GM23248 (cell line): Measurements from ENCODE around the gene ZDHHC16. TPM values are rescaled to one million over a fixed set of nuclear protein-coding genes. Genes with fewer than 3 reads are reported as not detected.
A peak's percentile ranks its signal among the peaks of the same experiment; 100 is the strongest.

Experiments
- DNase-seq: peaks from one replicate; pipeline ENCODE4 v3.0.0-alpha.2; 2015
- H2AFZ ChIP-seq: fragments of 200-600 bp; sonication (generic); 2 replicates; pipeline ENCODE4 v1.6.1; 2016; ENCODE audit warnings: antibody characterized with exemption
- H3F3A ChIP-seq: fragments of 200-600 bp; sonication (generic); 2 replicates; pipeline ENCODE4 v1.6.1; 2016; ENCODE audit warnings: mild to moderate bottlenecking, antibody characterized with exemption, mixed run types; ENCODE audit not compliant: insufficient read depth
- H3K27ac ChIP-seq: fragments of 200-600 bp; sonication (generic); 2 replicates; pipeline ENCODE4 v1.5.1; 2016; ENCODE audit warnings: mild to moderate bottlenecking
- H3K27me3 ChIP-seq: fragments of 200-600 bp; sonication (generic); replicated peaks from 2 replicates; pipeline ENCODE4 v1.6.1; 2016; ENCODE audit warnings: mild to moderate bottlenecking; ENCODE audit not compliant: insufficient read depth
- H3K36me3 ChIP-seq: fragments of 200-600 bp; sonication (generic); 2 replicates; pipeline ENCODE4 v1.6.1; 2016; ENCODE audit warnings: low read depth, mild to moderate bottlenecking
- H3K4me1 ChIP-seq: fragments of 200-600 bp; sonication (generic); 2 replicates; pipeline ENCODE4 v1.6.1; 2016; ENCODE audit warnings: mild to moderate bottlenecking; ENCODE audit not compliant: insufficient read depth
- H3K4me2 ChIP-seq: fragments of 200-600 bp; sonication (generic); one replicate; pipeline ENCODE4 v1.6.1; 2016; ENCODE audit warnings: mild to moderate bottlenecking; ENCODE audit not compliant: unreplicated experiment
- H3K4me3 ChIP-seq: fragments of 200-600 bp; sonication (generic); 2 replicates; pipeline ENCODE4 v1.5.1; 2016; ENCODE audit warnings: mild to moderate bottlenecking
- H3K79me2 ChIP-seq: fragments of 200-600 bp; sonication (generic); 2 replicates; pipeline ENCODE4 v1.6.1; 2016; ENCODE audit warnings: mild to moderate bottlenecking; ENCODE audit not compliant: insufficient read depth
- H3K9ac ChIP-seq: fragments of 200-600 bp; sonication (generic); 2 replicates; pipeline ENCODE4 v1.6.1; 2016; ENCODE audit warnings: mild to moderate bottlenecking
- H3K9me2 ChIP-seq: fragments of 200-600 bp; sonication (generic); 2 replicates; pipeline ENCODE4 v1.6.1; 2016; ENCODE audit warnings: mixed run types, mild to moderate bottlenecking, moderate library complexity; ENCODE audit not compliant: insufficient read depth
- H3K9me3 ChIP-seq: fragments of 200-600 bp; sonication (generic); one replicate; pipeline ENCODE4 v1.6.1; 2017; ENCODE audit warnings: low read depth
- H4K20me1 ChIP-seq: fragments of 200-600 bp; sonication (generic); 2 replicates; pipeline ENCODE4 v1.6.0; 2016; ENCODE audit not compliant: insufficient read depth
- EZH2 ChIP-seq: fragments of 200-600 bp; sonication (generic); IDR thresholded peaks from 2 replicates; pipeline ENCODE4 v1.6.1; 2018; ENCODE audit warnings: antibody characterized with exemption, mild to moderate bottlenecking; ENCODE audit not compliant: insufficient read depth, poor library complexity, severe bottlenecking
- EZH2phosphoT487 ChIP-seq: fragments of 200-600 bp; sonication (generic); IDR thresholded peaks from 2 replicates; pipeline ENCODE4 v1.6.1; 2018; ENCODE audit warnings: antibody characterized with exemption, moderate library complexity, mild to moderate bottlenecking, low read depth; ENCODE audit not compliant: insufficient read depth
- WGBS, 2 experiments: methylation state at CpG; one replicate each; pipeline ENCODE4 v1.1.6; 2015 to 2017; ENCODE audit warnings: low lambda C conversion rate in 2 of 2, low coverage in 1 of 2; ENCODE audit errors: missing lambda C conversion rate in 2 of 2; 5-methylcytosine and 5-hydroxymethylcytosine counted together
- in situ Hi-C: fragments of 300-500 bp; cut with MboI; formaldehyde crosslinking; loops from 2 replicates; pipeline ENCODE4 v1.15.0; 2020
- polyA plus RNA-seq: library from polyadenylated mRNA; unstranded; fragments of >200 nt; fragmentation: Nextera tagmentation; extraction: Ambion mirVana; gene quantifications from 2 replicates; pipeline ENCODE4 v1.2.1, GENCODE V29; 2016
- total RNA-seq: library from RNA; depleted of rRNA; stranded (reverse); fragments of >200 nt; shearing (Covaris generic); gene quantifications from 2 replicates; pipeline ENCODE4 v1.2.3, GENCODE V29; 2014; rRNA removed

The ZDHHC16 gene
- total RNA-seq (64.1 and 69.1 TPM in 2 replicates), polyA plus RNA-seq (68.2 and 70.1 TPM in 2 replicates)

- Histone ChIP-seq H3K9me2 (no peaks in the 10 kb centered on the region), H3K36me3 (no peaks in the 10 kb centered on the region; the same call in 1 of the 2 replicates), H4K20me1 (no peaks in the 10 kb centered on the region), H2AFZ (peak within 1 kb of the TSS; percentile 89), H3K27ac (peak within 1 kb of the TSS; percentile 69), H3K79me2 (peaks cover 81% of the 10 kb centered on the region), H3K4me3 (peak within 1 kb of the TSS; percentile 85), H3K9me3 (no peaks in the 10 kb centered on the region), H3K27me3 (no peaks in the 10 kb centered on the region), H3K9ac (peak within 1 kb of the TSS; percentile 87), H3K4me2 (peak within 1 kb of the TSS; percentile 83), H3F3A (peaks cover 4% of the 10 kb centered on the region; the same call in 1 of the 2 replicates), H3K4me1 (peaks cover 30% of the 10 kb centered on the region)
- 1 to 2% methylated on average over 64 to 66 of the region's 66 CpGs for WGBS, 2 experiments
- in situ Hi-C loops, result no loop called here
- no peak for TF ChIP-seq EZH2
- TF ChIP-seq EZH2phosphoT487, result no peak
- DNase-seq, result peak; percentile 99
Observed at GRCh38 chr10:97445722-97446639, at the start of gene ZDHHC16, which contains the start of gene EXOSC1. TSS of gene ZDHHC16 (plus strand) at chr10:97446175. CDS start at chr10:97451676, 5,501 bp downstream. TSS of gene EXOSC1 (minus strand) at chr10:97446006. CDS start at chr10:97445985, 21 bp downstream.

GRCh38 chr10:97399843-97400545 lies 46.0 kb upstream of the ZDHHC16 start:
- Histone ChIP-seq H3K9ac (peak overlapping the region; percentile 97), H3K79me2 (peaks cover 26% of the 10 kb centered on the region), H3F3A (peaks cover 8% of the 10 kb centered on the region; the same call in 1 of the 2 replicates), H3K4me2 (peak overlapping the region; percentile 86), H3K9me2 (no peaks in the 10 kb centered on the region), H2AFZ (peak overlapping the region; percentile 91), H3K4me3 (peak overlapping the region; percentile 91), H3K27me3 (no peaks in the 10 kb centered on the region), H3K36me3 (peaks cover 2% of the 10 kb centered on the region; the same call in 1 of the 2 replicates), H3K9me3 (no peaks in the 10 kb centered on the region), H3K4me1 (0 out of 2 replicates have a peak, but pooled peaks cover 4% of the 10 kb centered on the region), H4K20me1 (no peaks in the 10 kb centered on the region), H3K27ac (peak overlapping the region; percentile 92)
- 26 to 31% methylated on average over 21 of the region's 21 CpGs for WGBS, 2 experiments
- TF ChIP-seq EZH2, result no peak
- no peak for TF ChIP-seq EZH2phosphoT487
- in situ Hi-C loops, result no loop called here
- peak; percentile 87 for DNase-seq

GRCh38 chr10:97400665-97401454 lies 45.1 kb upstream of the ZDHHC16 start, which contains the start of gene RRP12:
TSS of gene RRP12 (minus strand) at chr10:97401340. CDS start at chr10:97401231, 109 bp downstream.
- Histone ChIP-seq H3K9me2 (no peaks in the 10 kb centered on the region), H3K4me3 (peak within 1 kb of the TSS; percentile 91), H3K4me1 (0 out of 2 replicates have a peak, but pooled peaks cover 4% of the 10 kb centered on the region), H3F3A (peaks cover 8% of the 10 kb centered on the region; the same call in 1 of the 2 replicates), H3K27ac (peak within 1 kb of the TSS; percentile 92), H3K9me3 (no peaks in the 10 kb centered on the region), H3K36me3 (peaks cover 2% of the 10 kb centered on the region; the same call in 1 of the 2 replicates), H3K9ac (peak within 1 kb of the TSS; percentile 97), H3K4me2 (peak within 1 kb of the TSS; percentile 86), H3K79me2 (peaks cover 26% of the 10 kb centered on the region), H3K27me3 (no peaks in the 10 kb centered on the region), H2AFZ (peak within 1 kb of the TSS; percentile 91), H4K20me1 (no peaks in the 10 kb centered on the region)
- in situ Hi-C loops, result no loop called here
- TF ChIP-seq EZH2 (no peak), EZH2phosphoT487 (no peak)
- WGBS, 2 experiments, result 0 to 1% methylated on average over 38 to 39 of the region's 39 CpGs
- DNase-seq, result peak; percentile 100
